Activated T-cell treated with anti-CD3 and anti-CD28 coated beads for 24 hours (primary cell): ENCODE results near the gene FARP2.

Experiments
- DNase-seq: peaks from one replicate; pipeline ENCODE4 v3.0.0-alpha.2; 2020; ENCODE audit warnings: low read depth

Gene FARP2

DNA sequence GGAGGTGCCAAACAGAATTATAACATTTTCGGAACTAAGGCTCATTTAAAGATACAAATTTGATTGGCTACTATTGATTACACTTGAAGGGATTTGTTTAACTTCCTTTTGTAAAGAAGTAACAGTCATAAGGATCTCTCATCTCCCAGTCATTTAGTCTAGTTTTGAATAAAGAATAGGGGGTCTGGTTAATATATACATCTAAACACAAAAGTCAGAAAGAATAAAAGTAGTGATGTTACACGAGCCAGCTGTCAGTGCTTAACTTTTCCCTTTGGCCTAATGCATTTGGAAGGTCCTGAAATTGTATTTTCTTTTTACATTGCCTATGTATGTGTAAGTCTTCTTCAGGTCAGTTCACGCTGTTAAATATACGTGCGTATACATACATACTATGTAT is 32.3 kb upstream of the FARP2 start:
- DNase-seq = no peak

DNA sequence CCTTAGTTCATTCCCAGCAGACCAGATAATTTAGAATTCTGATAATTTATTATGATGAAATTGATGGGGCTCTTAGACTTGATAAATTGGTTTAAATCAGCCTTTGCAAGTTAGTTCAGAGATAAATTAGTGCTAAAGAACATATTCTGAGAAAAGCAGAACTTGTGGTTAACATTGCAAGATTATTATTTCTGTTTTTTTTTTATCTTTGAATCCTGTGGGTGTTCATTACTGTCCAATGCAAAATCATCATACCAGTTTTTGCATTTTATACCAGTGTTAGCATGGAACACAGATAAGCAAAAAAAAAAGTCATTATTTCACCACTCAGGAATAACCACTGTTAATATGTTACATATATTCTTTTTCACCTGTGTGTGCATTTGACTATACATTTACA is 31.3 kb upstream of the FARP2 start:
- DNase-seq = no peak

DNA sequence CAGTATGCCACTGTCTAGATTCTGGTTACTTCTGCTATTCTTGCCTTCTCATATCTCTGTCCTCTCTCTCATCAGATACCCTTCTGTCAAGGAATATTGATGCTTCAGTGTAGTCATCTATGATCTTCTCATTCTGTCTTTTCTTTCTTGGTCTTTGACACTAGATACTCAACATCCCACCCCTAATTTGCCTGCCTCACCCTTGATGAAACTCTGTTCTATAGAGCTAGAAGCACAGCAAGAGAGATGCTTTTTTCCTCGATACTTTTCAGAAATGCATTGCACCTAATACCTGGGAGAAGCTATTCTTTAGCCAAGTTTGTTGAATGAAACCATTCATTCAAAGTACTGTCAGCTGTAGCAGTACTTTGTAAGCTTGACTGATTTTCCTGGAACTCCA is 30.8 kb upstream of the FARP2 start:
- DNase-seq = no peak

DNA sequence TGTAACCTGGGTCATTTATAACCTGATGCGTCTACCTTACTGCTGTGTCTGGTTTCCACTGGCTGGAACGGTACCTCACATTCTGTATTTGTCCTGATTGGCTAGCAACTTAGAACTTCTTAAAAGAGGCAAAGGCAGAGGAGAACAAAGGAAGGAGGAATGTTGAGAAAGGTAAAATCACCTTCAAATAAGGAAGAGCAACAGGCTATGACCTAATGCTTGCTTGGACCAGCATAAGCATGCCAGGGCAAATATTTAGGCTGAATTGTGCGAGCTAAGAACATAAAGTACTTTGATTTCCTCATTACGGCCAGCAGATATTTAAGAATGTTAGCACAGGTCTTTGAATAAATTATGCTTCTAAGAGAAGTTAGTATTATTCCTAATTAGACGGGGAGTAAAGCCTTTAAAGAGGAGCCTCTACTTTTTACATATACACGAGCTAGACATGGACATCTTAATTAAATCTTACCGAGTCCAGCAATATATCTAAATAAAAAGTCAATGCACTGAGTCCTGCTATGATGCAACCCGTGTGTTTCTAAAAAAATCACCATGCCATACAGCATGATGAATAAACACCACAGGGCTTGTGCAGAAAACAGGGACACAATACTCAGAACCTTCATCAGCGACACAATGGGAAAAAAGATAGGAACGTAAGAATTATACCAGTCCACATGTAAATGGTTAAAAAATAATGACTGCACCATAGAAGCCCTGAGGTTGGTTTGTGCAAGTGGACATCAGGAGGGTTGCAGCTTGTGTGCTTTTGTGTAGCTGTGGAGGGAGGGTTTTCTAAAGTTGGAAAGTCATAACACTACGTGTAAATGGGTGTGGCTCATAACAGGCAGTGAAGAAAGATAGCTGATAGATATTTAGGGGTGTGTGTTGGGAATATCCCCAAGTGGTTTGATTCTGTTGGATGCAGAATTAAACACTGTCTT is 26.1 kb upstream of the FARP2 start:
- no peak for DNase-seq

DNA sequence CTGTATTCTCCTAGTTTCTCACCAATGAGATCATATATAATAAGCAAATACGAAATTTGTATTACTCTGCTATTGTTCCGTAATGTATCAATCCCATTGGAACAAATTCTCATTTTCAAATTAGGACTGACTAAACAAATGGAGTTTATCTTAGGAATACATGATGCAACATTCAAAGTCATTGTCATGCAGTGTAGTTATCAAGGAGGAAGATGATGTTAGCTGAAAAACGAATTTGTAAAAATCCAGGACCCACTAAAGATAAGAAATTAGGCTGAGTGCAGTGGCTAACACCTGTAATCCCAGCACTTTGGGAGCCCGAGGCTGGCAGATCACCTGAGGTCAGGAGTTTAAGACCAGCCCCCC is 25.5 kb upstream of the FARP2 start:
- DNase-seq = no peak

DNA sequence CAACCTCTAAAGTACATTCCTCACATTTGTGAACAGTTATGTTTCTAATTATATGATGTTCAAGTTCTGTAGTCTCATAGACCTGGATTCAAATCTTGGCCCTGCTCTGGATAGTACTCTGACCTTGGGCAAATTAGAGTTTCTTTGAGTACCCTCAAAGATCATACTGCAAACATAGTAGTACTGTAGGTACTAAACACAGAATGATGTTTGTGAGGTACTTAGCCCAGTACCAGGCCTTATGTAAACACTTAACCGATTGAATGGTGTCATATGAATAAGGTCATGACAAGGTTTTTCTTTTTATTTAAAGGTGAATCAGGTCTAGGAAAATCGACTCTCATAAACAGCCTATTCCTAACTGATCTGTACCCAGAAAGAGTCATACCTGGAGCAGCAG is 21.3 kb upstream of the FARP2 start:
- no peak for DNase-seq

DNA sequence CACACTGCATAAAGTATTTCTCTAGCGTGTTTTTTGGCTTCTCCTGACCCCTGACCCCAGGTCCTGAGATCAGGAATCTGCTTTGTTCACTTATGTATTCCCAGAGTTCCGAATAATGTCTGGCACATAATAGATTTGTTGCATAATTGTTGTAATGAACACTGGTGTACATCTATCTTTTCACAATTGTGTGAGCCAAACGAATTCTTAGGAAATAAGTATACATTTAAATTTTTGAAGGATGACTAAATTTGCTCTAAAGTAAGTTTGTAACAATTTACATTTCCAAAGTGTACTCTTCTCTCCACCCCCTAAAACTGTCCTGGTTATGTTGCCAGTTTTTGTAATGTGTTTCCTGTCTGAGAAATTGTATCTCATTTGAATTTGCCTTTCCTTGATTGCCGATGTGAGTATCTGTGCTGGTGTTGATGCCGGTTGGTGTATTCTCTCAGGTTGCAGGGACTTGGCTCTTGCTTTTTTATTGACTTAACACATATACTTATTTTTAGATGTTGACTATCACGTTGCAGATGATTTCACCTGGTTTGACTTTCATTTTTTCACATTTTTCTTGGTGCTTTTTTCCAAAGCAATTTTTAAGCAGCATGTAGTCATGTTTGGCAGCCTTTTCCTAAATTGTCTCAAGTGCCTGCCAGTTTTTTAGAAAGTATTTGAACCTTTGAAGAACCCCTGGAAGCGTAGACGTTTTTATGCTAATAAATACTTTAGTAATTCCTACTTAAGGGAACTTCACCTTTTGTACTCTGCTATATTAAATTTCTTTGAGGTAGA is 16.1 kb upstream of the FARP2 start:
- no peak for DNase-seq

DNA sequence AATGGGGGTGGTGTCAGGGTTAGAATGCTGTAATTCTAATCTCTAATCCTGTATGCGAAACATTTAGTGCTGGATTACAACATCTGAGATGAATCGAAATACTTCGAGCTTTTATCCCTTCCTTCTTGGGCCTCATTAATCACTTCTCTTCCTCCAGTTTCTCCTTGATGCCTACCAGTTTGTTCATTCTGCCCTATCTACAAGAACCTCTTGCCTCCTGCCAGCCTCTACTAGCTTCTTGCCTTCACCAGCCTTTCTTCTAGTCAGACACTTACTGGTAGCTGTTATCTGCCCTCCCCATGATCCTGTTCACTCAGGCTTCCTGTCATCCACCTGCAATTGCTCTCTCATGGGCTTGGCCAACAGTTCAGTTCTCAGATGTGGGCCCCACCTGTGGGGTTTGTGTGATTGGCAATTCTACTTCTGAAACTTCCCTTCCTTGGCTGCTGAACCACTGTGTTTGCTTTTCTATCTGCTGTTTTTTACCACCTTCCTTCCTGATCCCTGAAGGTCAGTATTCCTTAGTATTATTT is 15.4 kb upstream of the FARP2 start:
- DNase-seq = no peak

DNA sequence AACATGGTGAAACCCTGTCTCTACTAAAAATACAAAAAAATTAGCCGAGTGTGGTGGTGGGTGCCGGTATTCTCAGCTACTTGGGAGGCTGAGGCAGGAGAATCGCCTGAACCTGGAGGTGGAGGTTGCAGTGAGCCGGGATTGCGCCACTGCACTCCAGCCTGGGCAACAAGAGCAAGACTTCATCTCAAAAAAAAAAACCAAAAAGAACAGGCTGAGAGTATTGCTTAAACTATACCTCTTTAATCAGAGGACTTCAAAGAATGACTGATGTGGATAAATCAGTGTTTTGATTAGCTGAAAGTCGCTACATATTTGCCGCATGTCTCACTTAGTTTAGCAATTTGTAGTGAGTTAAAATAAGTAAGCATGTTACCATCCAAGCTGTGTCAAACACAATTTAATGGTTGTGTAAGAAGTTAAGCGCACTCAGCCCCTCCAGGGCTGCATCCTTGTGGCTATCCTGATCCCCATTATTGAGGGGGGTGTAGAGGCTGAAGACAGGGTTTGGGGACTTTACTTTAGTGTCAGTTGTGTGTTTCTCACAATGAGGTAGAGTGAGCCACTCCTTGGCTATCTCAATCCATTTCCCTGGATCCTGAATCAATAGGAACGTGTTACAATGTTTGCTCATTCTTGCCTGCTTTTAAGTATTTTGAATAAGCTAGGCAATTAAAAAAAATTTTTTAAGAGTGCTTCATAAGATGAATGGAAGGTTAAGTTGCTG is 11.0 kb upstream of the FARP2 start:
- no peak for DNase-seq

DNA sequence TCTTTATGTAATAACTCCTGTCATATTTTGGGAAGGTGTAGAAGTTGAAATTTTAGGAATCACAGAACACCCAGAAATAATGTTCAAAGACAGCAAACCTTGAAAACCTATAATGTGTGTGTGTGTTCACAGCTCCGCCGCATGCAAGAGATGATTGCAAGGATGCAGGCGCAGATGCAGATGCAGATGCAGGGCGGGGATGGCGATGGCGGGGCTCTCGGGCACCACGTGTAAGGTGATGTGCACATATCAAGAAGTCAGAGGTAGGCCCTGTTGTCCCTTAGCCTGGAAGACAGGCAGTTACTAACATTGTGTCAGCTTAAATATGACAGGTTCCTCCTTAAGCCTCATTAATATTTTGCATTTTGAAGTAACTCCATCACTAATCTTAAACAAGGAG is 6.1 kb upstream of the FARP2 start:
- no peak for DNase-seq

DNA sequence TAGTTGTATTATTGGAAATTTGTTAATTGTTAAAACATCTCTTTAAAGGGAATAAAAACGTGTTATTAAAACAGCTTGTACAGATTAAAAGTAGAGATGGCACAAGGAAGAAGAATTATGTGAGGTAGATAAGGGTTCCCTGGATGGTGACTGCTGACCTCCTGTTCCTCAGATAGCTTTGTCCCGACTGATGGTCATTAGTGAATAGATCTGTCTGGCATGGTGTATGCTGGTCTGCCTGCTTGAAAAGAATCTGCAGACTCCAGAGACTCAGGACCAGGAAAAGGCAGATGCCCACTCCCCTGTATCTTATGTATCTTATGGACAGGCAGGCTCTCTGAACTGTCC is 5.6 kb upstream of the FARP2 start:
- DNase-seq = no peak

DNA sequence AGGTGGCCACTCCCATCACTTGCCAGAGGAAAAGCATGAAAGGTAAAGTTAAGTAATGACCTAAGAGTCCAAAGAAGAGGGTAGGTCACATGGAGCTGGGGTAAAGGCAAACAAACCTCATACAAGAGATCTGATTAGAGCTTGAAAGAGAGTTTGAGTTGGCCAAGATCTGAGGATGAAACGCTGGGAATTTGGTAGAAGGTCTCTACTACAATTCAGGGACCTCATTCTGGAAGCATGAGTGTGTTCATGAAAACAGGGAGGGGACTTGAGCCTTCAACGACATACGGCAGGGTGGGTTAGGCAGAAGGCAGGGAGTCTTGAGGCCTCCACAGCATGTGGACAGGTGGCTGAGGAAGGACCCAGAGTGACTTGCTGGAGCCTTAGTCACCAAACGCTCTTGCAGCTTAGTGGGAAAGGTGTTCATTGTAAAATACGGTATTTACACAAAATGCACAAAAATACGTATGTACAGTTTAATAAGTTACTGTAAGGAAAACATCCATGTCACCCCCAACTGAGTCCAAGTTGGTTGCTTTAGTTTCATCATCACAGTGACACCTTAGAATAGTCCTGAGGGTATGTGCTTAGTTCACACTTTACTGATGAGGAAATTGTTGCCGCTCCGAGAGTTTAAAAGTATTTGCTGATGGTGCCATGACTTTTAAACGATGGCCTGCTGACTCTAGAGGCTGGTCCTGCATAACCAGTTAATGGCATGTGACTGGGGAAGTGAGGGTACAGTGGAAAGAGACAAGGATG is 5.0 kb upstream of the FARP2 start:
- DNase-seq = no peak

DNA sequence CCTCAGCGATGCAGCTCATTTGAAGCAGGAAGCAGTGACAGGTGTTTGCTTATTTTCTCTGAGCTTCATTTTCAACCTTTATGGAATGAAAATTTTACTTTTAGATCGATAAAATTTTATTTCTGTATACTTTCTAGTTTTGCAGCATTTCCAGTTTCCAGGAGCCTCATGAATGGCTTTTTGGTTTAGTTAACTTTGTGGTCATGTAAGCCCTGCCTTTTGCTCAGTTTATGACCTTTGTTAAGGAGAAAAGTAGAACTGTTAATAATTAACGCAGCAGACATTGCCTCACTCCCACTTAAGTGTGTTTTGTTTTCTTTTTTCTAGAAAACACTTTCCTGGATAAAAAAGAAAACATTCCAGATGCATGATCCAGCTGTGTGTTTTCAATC is 4.4 kb upstream of the FARP2 start:
- no peak for DNase-seq

DNA sequence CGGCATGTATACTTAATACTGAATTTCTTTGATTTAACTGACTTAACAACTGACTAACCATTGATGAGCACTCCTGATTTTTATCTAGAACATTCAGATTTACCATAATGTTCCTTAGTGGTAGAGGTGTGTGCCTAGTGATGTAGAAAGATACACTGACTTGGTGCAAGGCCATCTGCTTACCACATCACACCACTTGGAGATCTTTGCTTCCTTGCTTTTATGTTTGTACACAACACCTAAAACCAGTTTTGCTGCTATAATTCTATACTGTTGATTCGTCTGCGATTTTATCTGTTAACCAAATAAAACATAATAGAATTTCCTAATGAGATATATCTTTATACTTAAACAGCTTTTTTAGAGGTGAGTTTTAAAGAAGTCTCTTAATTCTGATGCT is 3.9 kb upstream of the FARP2 start:
- no peak for DNase-seq

DNA sequence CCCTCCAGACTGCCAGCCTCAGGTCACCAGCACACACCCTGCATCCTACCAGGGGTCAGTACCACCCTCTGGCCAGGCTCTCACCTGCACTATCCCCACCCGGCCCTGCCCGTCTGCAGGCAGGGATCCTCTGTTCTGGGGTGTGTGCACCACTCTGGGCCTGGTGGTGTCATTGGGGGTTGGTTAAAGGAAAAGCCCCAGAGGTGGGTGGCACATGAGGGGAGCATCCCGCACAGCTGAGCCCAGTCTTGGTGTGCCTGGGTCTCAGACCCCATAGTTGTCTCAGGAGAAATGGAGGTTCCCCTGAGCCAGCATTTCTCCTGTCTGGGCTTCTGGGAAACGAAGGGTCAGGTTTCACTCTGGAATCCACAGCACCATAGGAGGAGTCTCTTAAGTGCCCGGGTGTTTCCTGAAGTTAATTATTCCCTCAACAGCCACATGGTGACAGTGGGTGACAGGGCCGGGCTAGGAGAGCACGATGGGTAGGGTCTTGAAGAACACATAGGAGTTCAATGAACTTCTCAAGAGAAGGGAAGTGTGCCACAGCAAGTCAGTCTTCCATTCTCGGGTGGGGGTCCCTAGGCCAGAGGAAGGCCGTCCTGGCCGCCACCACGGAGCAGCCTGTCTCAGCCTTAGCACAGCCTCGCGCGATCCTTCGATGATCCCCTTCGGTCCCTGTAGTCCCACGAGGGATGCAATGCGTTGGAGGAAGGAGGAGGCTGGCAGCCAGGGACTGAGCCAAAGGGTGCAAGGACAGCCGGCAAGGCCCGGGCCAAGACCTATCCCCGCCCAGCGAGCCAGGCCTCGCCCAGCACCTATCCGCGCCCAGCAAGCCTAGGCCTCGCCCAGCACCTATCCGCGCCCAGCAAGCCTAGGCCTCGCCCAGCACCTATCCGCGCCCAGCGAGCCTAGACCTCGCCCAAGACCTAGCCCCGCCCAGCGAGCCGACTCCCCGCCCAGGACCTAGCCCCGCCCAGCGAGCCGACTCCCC is 1.1 kb upstream of the FARP2 start:
- DNase-seq = peak; percentile 61

DNA sequence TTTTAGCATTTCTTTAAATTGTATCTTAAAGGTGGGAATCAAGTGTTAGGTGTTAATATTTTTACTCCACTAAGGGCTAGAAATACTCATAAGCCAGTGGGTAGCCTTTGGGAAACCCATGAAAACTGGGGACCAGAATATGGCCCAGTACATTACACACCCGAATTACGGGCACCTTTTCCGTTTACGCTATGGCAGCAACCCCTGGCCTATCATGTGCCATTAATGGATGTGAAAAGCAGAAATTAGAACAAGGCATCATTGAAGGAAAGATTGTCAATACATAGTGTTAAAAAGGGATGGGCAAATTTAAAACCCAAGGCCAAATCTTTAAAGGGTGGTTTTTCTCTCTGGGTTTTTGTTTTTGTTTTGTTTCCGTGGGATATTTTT is 781 bp downstream of the FARP2 start:
- DNase-seq = no peak

DNA sequence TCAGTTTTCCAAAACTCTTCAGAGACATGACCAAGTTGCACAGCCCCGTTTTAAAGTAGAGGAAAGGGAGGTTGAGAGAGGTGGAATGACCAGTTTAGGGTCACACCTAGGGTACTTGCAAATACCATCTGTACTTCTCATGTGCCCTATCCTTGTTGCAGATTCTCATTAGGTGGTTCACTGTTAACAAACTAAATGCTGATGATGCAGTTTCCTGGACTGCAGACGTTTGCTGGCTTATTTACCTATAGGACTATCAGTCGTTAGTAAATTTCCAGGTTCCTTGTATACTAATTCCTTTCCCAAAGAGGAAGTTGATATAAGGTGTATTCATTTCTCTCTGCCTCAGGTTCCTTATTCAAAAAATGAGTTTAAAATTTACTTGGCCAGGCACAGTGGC is 1.4 kb downstream of the FARP2 start:
- no peak for DNase-seq

DNA sequence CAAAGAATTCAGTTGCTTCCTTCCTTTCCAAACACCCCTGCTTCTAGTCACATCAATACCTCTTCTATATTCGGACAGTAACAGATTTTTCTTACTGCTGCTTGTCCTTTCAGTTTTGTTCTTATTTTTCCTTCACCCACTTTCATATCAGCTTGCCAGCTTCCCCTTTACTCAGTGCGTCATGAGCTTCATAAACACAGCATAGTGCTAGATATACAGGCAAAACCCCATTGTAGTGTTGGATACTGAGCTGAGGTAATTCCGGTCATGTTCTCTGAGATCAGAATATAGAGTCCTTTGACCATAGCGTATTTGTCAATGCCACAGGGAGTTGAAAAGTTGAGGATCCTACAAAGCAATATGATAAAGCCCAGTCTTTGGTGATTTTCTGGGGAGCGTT is 2.4 kb downstream of the FARP2 start:
- DNase-seq = no peak

DNA sequence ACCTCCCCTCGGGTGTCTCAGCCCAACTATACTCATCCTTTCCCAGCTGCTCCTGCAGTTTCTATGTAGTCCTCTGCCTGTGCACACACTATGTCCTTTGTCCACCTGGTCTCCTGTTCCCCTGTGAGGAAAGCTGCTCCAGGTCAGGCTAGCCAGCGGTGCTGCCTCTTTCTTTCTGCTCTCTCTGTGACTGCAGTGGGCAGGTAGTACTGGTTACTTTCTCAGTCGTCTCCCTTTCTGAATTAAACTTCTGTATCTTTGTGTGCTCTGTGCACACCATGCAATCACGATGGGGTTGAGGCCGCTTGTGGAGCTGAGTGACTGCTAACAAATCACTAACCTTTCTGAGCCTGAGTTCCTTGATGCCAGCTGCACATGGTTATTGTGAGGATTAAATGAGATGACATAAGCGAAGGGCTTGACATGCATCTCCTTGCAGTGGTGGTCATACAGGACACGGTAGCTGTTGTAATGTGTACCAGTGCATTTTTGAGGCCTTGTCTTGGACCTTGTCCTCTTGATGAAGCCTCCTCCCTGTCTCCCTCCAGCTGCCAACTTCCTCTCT is 3.5 kb downstream of the FARP2 start:
- no peak for DNase-seq

DNA sequence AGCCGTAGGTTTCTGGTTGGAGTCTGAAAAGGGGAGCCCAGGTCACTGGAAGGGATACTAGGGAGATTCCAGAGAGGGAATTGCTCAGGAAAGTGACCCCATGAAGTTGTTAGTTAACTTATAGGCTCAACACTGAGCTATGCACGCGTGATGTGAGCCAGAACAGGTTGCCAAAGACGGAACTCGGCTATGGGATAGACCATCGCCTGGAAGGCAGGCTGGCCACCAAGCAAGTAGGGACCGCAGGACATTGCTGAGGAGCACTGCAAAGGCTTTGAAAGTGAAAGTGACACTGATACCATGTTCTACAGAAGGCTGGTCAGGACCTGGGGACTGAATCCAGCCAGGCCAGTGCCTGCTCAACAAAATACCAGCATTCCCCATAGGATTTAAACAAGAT is 7.3 kb downstream of the FARP2 start:
- DNase-seq = no peak
